ENCODE data around the gene LTBP2. TPM values are rescaled to one million over a fixed set of nuclear protein-coding genes. Genes with fewer than 3 reads are reported as not detected.
A peak's percentile ranks its signal among the peaks of the same experiment; 100 is the strongest.

LTBP2 gene
- total and polyA plus RNA-seq, 2 of the 13 experiments (the other 11 are each of a cell fraction or from before 2014, with no cell fraction given), result 0.20 to 0.41 TPM

GRCh38 chr14:74493343-74494261 lies 118.4 kb downstream of the LTBP2 start, which contains the start of gene ISCA2 (continued):
- TF ChIP-seq ZNF619 (CRISPR knock-in tag; IDR thresholded peaks at IDR 0.05), result 0 out of 2 replicates have a peak, but pooled peaks have one; percentile 33
- TF ChIP-seq GABPA (IDR thresholded peaks at IDR 0.05; ENCODE audit: low read depth, low read length), result no peak
- TF ChIP-seq GABPA (CRISPR knock-in tag; IDR thresholded peaks at IDR 0.05; ENCODE audit: low read depth), result peak; percentile 59
- peak; percentile 62 for TF ChIP-seq ZNF747 (CRISPR knock-in tag; IDR thresholded peaks at IDR 0.05; ENCODE audit: borderline replicate concordance)
- 0 out of 2 replicates have a peak, but pooled peaks have one; percentile 31 for TF ChIP-seq ZNF816 (CRISPR knock-in tag; IDR thresholded peaks at IDR 0.05; ENCODE audit: borderline replicate concordance)
- peak; percentile 71 for TF ChIP-seq PHF8 (CRISPR knock-in tag; IDR thresholded peaks at IDR 0.05)
- TF ChIP-seq ZNF451 (CRISPR knock-in tag; IDR thresholded peaks at IDR 0.05), result peak; percentile 71; the same call in 1 of the 2 replicates
- TF ChIP-seq IKZF4 (CRISPR knock-in tag; IDR thresholded peaks at IDR 0.05; ENCODE audit: borderline replicate concordance, low read depth, not compliant biosample characterization), result peak; percentile 46
- TF ChIP-seq, protein P1, sequence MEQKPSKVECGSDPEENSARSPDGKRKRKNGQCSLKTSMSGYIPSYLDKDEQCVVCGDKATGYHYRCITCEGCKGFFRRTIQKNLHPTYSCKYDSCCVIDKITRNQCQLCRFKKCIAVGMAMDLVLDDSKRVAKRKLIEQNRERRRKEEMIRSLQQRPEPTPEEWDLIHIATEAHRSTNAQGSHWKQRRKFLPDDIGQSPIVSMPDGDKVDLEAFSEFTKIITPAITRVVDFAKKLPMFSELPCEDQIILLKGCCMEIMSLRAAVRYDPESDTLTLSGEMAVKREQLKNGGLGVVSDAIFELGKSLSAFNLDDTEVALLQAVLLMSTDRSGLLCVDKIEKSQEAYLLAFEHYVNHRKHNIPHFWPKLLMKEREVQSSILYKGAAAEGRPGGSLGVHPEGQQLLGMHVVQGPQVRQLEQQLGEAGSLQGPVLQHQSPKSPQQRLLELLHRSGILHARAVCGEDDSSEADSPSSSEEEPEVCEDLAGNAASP (CRISPR knock-in tag; IDR thresholded peaks at IDR 0.05; ENCODE audit: borderline replicate concordance), result no peak
- TF ChIP-seq UBTF (CRISPR knock-in tag; IDR thresholded peaks at IDR 0.05), result peak; percentile 68
- no peak for TF ChIP-seq NR2F6 (IDR thresholded peaks at IDR 0.05)
- TF ChIP-seq NR2F6 (CRISPR knock-in tag; IDR thresholded peaks at IDR 0.05), result no peak
- no peak for TF ChIP-seq ETV5 (CRISPR knock-in tag; IDR thresholded peaks at IDR 0.05; ENCODE audit: borderline replicate concordance)
- TF ChIP-seq ZNF879 (CRISPR knock-in tag; IDR thresholded peaks at IDR 0.05), result no peak
- TF ChIP-seq ZBTB38 (CRISPR knock-in tag; IDR thresholded peaks at IDR 0.05), result peak; percentile 54; the same call in 1 of the 2 replicates
- peak; percentile 90 for TF ChIP-seq NFYB (CRISPR knock-in tag; IDR thresholded peaks at IDR 0.05)
- TF ChIP-seq EEA1 (CRISPR knock-in tag; IDR thresholded peaks at IDR 0.05; ENCODE audit: borderline replicate concordance), result no peak
- TF ChIP-seq NKX3-1 (CRISPR knock-in tag; IDR thresholded peaks at IDR 0.05), result peak; percentile 57; the same call in 1 of the 2 replicates
- TF ChIP-seq GATA4 (IDR thresholded peaks at IDR 0.05; ENCODE audit: borderline replicate concordance, low read depth), result 0 out of 2 replicates have a peak, but pooled peaks have one; percentile 23
- 0 out of 2 replicates have a peak, but pooled peaks have one; percentile 45 for TF ChIP-seq ZNF83 (CRISPR knock-in tag; IDR thresholded peaks at IDR 0.05; ENCODE audit: borderline replicate concordance)
- TF ChIP-seq ZNF883 (CRISPR knock-in tag; IDR thresholded peaks at IDR 0.05; ENCODE audit: not compliant biosample characterization), result peak; percentile 23
- TF ChIP-seq, protein P2, sequence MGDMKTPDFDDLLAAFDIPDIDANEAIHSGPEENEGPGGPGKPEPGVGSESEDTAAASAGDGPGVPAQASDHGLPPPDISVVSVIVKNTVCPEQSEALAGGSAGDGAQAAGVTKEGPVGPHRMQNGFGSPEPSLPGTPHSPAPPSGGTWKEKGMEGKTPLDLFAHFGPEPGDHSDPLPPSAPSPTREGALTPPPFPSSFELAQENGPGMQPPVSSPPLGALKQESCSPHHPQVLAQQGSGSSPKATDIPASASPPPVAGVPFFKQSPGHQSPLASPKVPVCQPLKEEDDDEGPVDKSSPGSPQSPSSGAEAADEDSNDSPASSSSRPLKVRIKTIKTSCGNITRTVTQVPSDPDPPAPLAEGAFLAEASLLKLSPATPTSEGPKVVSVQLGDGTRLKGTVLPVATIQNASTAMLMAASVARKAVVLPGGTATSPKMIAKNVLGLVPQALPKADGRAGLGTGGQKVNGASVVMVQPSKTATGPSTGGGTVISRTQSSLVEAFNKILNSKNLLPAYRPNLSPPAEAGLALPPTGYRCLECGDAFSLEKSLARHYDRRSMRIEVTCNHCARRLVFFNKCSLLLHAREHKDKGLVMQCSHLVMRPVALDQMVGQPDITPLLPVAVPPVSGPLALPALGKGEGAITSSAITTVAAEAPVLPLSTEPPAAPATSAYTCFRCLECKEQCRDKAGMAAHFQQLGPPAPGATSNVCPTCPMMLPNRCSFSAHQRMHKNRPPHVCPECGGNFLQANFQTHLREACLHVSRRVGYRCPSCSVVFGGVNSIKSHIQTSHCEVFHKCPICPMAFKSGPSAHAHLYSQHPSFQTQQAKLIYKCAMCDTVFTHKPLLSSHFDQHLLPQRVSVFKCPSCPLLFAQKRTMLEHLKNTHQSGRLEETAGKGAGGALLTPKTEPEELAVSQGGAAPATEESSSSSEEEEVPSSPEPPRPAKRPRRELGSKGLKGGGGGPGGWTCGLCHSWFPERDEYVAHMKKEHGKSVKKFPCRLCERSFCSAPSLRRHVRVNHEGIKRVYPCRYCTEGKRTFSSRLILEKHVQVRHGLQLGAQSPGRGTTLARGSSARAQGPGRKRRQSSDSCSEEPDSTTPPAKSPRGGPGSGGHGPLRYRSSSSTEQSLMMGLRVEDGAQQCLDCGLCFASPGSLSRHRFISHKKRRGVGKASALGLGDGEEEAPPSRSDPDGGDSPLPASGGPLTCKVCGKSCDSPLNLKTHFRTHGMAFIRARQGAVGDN (CRISPR knock-in tag; IDR thresholded peaks at IDR 0.05), result peak; percentile 68

Data from HepG2 (cell line).